ENCODE measurements around the gene POLR3A.

GRCh38 chr10:77949167-77949566, 80.1 kb downstream of the POLR3A start:
- TF ChIP-seq CTCF (IDR thresholded peaks at IDR 0.05; ENCODE audit: insufficient read depth, low read length, poor library complexity, severe bottlenecking): no peak
- no peak for TF ChIP-seq EZH2phosphoT487 (conservative IDR thresholded peaks at IDR 0.05; ENCODE audit: low read length)

All from SU-DHL-6 (cell line).